HEK293 (cell line): ENCODE data around the gene MAP3K15.

Source experiments
- CTCF ChIA-PET: fragments of 350-600 bp; formaldehyde crosslinking; extraction: SDS; loops from one replicate; lab custom pipeline; 2021; ENCODE audit warnings: antibody characterized with exemption; lab: Yijun Ruan, JAX
- POLR2A ChIA-PET: fragments of 300-600 bp; formaldehyde crosslinking; extraction: SDS; loops from one replicate; lab custom pipeline; 2020; ENCODE audit warnings: antibody characterized with exemption, inconsistent platforms; lab: Yijun Ruan, JAX
- H3K27ac ChIP-seq: fragments of 200-500 bp; sonication (Bioruptor generic); 2 replicates; pipeline ENCODE4 v1.5.1; 2014; ENCODE audit warnings: low read depth, low read length, control low read depth, inconsistent platforms; ENCODE audit errors: extremely low read depth
- H3K36me3 ChIP-seq, 2 experiments: fragments of 200-500 bp in 1 of 2; sonication (Bioruptor generic) in 1 of 2; 1 replicate in 1 of 2; 2 replicates in 1 of 2; pipeline ENCODE4 v1.5.1; 2014 to 2017; ENCODE audit warnings: inconsistent platforms in 2 of 2, low read length in 2 of 2; ENCODE audit not compliant: control insufficient read depth in 2 of 2, insufficient read depth in 1 of 2
- H3K4me1 ChIP-seq: fragments of 200-500 bp; sonication (Bioruptor generic); 2 replicates; pipeline ENCODE4 v1.5.1; 2014; ENCODE audit warnings: mild to moderate bottlenecking, low read length, inconsistent platforms; ENCODE audit not compliant: control insufficient read depth, insufficient read depth
- H3K4me3 ChIP-seq: 2 replicates; pipeline ENCODE4 v1.5.1; 2011; ENCODE audit warnings: low read depth, mild to moderate bottlenecking, control low read depth, low read length, moderate library complexity
- H3K9me3 ChIP-seq: fragments of 200-500 bp; sonication (Bioruptor generic); 2 replicates; pipeline ENCODE4 v1.5.1; 2014; ENCODE audit warnings: low read depth, low read length, inconsistent platforms; ENCODE audit not compliant: control insufficient read depth, insufficient read depth
- HIC1 ChIP-seq: fragments of 450-650 bp; formaldehyde crosslinking; IDR thresholded peaks from 2 replicates; pipeline ENCODE4 v1.5.1; 2016; ENCODE audit warnings: missing biosample characterization, missing genetic modification characterization
- HOXD13 ChIP-seq: sonication (generic); formaldehyde crosslinking; IDR thresholded peaks from 2 replicates; pipeline ENCODE4 v1.8.0; 2022; ENCODE audit warnings: missing genetic modification reagents, borderline replicate concordance
- OVOL3 ChIP-seq: fragments of 450-650 bp; formaldehyde crosslinking; IDR thresholded peaks from 2 replicates; pipeline ENCODE4 v1.5.1; 2016; ENCODE audit warnings: missing biosample characterization, missing genetic modification characterization
- PATZ1 ChIP-seq: fragments of 450-650 bp; formaldehyde crosslinking; IDR thresholded peaks from 2 replicates; pipeline ENCODE4 v1.5.1; 2016; ENCODE audit warnings: missing biosample characterization, missing genetic modification characterization
- SCRT2 ChIP-seq: fragments of 450-650 bp; formaldehyde crosslinking; IDR thresholded peaks from 2 replicates; pipeline ENCODE4 v1.5.1; 2016; ENCODE audit warnings: missing biosample characterization, missing genetic modification characterization
- TSHZ1 ChIP-seq: fragments of 450-650 bp; formaldehyde crosslinking; IDR thresholded peaks from 2 replicates; pipeline ENCODE4 v1.5.1; 2016; ENCODE audit warnings: missing biosample characterization, missing genetic modification characterization, borderline replicate concordance
- ZBTB1 ChIP-seq: fragments of 450-650 bp; formaldehyde crosslinking; IDR thresholded peaks from 2 replicates; pipeline ENCODE4 v1.5.1; 2016; ENCODE audit warnings: missing biosample characterization, missing genetic modification characterization
- ZBTB17 ChIP-seq: fragments of 450-650 bp; formaldehyde crosslinking; IDR thresholded peaks from 2 replicates; pipeline ENCODE4 v1.5.1; 2016; ENCODE audit warnings: missing biosample characterization, missing genetic modification characterization
- ZNF174 ChIP-seq: fragments of 450-650 bp; formaldehyde crosslinking; IDR thresholded peaks from 2 replicates; pipeline ENCODE4 v1.5.0; 2017; ENCODE audit warnings: missing biosample characterization, mild to moderate bottlenecking, missing genetic modification characterization
- ZNF2 ChIP-seq: fragments of 450-650 bp; formaldehyde crosslinking; IDR thresholded peaks from 2 replicates; pipeline ENCODE4 v1.5.1; 2016; ENCODE audit warnings: missing biosample characterization, missing genetic modification characterization
- ZNF214 ChIP-seq: fragments of 450-650 bp; formaldehyde crosslinking; IDR thresholded peaks from 2 replicates; pipeline ENCODE4 v1.5.1; 2017; ENCODE audit warnings: missing biosample characterization, mild to moderate bottlenecking, missing genetic modification characterization, borderline replicate concordance
- ZNF335 ChIP-seq: fragments of 450-650 bp; formaldehyde crosslinking; conservative IDR thresholded peaks from 2 replicates; pipeline ENCODE4 v1.5.1; 2016; ENCODE audit warnings: missing biosample characterization, missing genetic modification characterization
- ZNF423 ChIP-seq: fragments of 450-650 bp; formaldehyde crosslinking; IDR thresholded peaks from 2 replicates; pipeline ENCODE4 v1.5.1; 2016; ENCODE audit warnings: missing biosample characterization, missing genetic modification characterization
- ZNF510 ChIP-seq: fragments of 450-650 bp; formaldehyde crosslinking; IDR thresholded peaks from 2 replicates; pipeline ENCODE4 v1.5.1; 2018; ENCODE audit warnings: mild to moderate bottlenecking, missing genetic modification characterization, missing biosample characterization; ENCODE audit not compliant: insufficient replicate concordance
- ZNF530 ChIP-seq: fragments of 450-650 bp; formaldehyde crosslinking; IDR thresholded peaks from 2 replicates; pipeline ENCODE4 v1.5.1; 2016; ENCODE audit warnings: low read depth, missing biosample characterization, missing genetic modification characterization
- ZNF544 ChIP-seq: fragments of 450-650 bp; formaldehyde crosslinking; IDR thresholded peaks from 2 replicates; pipeline ENCODE4 v1.5.0; 2017; ENCODE audit warnings: missing biosample characterization, missing genetic modification characterization
- ZNF571 ChIP-seq: fragments of 450-650 bp; formaldehyde crosslinking; IDR thresholded peaks from 2 replicates; pipeline ENCODE4 v1.5.0; 2017; ENCODE audit warnings: missing biosample characterization, missing genetic modification characterization
- ZNF596 ChIP-seq: fragments of 450-650 bp; IDR thresholded peaks from 2 replicates; pipeline ENCODE4 v1.5.0; 2018; ENCODE audit warnings: missing biosample characterization, mild to moderate bottlenecking, missing genetic modification characterization, moderate library complexity
- ZNF610 ChIP-seq: fragments of 450-650 bp; formaldehyde crosslinking; IDR thresholded peaks from 2 replicates; pipeline ENCODE4 v1.5.1; 2016; ENCODE audit warnings: missing biosample characterization, missing genetic modification characterization, borderline replicate concordance
- ZNF76 ChIP-seq: fragments of 450-650 bp; formaldehyde crosslinking; IDR thresholded peaks from 2 replicates; pipeline ENCODE4; 2016; ENCODE audit warnings: low read depth, missing biosample characterization, missing genetic modification characterization, borderline replicate concordance
- ZNF792 ChIP-seq: fragments of 450-650 bp; formaldehyde crosslinking; IDR thresholded peaks from 2 replicates; pipeline ENCODE4 v1.5.1; 2016; ENCODE audit warnings: missing biosample characterization, missing genetic modification characterization
- TF ChIP-seq, protein P1 (sequence below): fragments of 450-650 bp; formaldehyde crosslinking; optimal IDR thresholded peaks from 2 replicates; pipeline ENCODE3; 2016; ENCODE audit warnings: missing biosample characterization, mild to moderate bottlenecking, missing genetic modification characterization
- TF ChIP-seq, protein P2 (sequence below): fragments of 450-650 bp; IDR thresholded peaks from 2 replicates; pipeline ENCODE4 v1.5.1; 2018; ENCODE audit warnings: missing biosample characterization, mild to moderate bottlenecking, missing genetic modification characterization
- TF ChIP-seq, protein P3 (sequence below): fragments of 450-650 bp; formaldehyde crosslinking; IDR thresholded peaks from 2 replicates; pipeline ENCODE4 v1.5.1; 2017; ENCODE audit warnings: missing biosample characterization, missing genetic modification characterization

Gene MAP3K15

DNA sequence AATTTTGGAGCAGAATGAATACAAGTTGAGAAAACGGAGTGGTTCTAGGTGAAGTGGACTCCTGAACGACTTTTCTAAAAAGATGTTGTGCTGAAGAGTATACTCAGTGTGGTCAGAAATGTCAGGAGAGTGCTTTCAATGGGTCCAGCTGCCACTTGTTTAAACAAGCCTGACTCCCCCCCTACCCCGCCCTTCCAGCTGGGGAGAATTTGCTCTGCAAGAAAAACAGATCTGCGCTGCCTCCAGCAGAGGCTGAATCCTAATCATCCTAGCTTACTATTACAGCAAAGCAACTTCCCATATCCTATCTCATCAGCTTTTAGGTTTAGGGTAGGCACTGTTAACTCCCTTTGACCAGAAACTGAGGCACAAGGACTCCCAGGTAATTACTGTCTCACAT, 1.9 kb downstream of the MAP3K15 start:
- no peaks in the 10 kb centered on the region for H3K4me1 ChIP-seq
- H3K4me3 ChIP-seq = no peak overlapping the region
- CTCF ChIA-PET = no interaction called here
- TF ChIP-seq PATZ1 (tag by site-specific recombination) = no peak
- TF ChIP-seq ZNF335 = no peak
- no peak for TF ChIP-seq SCRT2 (tag by site-specific recombination)
- TF ChIP-seq ZBTB1 (tag by site-specific recombination) = no peak
- no peak for TF ChIP-seq ZNF544 (tag by site-specific recombination)
- TF ChIP-seq, protein P1, sequence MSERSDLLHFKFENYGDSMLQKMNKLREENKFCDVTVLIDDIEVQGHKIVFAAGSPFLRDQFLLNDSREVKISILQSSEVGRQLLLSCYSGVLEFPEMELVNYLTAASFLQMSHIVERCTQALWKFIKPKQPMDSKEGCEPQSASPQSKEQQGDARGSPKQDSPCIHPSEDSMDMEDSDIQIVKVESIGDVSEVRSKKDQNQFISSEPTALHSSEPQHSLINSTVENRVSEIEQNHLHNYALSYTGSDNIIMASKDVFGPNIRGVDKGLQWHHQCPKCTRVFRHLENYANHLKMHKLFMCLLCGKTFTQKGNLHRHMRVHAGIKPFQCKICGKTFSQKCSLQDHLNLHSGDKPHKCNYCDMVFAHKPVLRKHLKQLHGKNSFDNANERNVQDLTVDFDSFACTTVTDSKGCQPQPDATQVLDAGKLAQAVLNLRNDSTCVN (tag by site-specific recombination) = no peak
- no peak for TF ChIP-seq ZNF76 (tag by site-specific recombination)
- TF ChIP-seq ZNF571 (tag by site-specific recombination) = no peak
- no peak for TF ChIP-seq ZNF610 (tag by site-specific recombination)
- no peak for TF ChIP-seq ZNF214
- TF ChIP-seq, protein P2, sequence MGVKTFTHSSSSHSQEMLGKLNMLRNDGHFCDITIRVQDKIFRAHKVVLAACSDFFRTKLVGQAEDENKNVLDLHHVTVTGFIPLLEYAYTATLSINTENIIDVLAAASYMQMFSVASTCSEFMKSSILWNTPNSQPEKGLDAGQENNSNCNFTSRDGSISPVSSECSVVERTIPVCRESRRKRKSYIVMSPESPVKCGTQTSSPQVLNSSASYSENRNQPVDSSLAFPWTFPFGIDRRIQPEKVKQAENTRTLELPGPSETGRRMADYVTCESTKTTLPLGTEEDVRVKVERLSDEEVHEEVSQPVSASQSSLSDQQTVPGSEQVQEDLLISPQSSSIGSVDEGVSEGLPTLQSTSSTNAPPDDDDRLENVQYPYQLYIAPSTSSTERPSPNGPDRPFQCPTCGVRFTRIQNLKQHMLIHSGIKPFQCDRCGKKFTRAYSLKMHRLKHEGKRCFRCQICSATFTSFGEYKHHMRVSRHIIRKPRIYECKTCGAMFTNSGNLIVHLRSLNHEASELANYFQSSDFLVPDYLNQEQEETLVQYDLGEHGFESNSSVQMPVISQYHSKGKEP = no peak
- no peak for TF ChIP-seq ZNF530 (tag by site-specific recombination)
- no peak for TF ChIP-seq ZNF423 (tag by site-specific recombination)
- H3K27ac ChIP-seq = no peak overlapping the region
- H3K36me3 ChIP-seq = no peaks in the 10 kb centered on the region; a peak in 1 of 3 replicates
- POLR2A ChIA-PET = no interaction called here
- H3K9me3 ChIP-seq = no peaks in the 10 kb centered on the region

DNA sequence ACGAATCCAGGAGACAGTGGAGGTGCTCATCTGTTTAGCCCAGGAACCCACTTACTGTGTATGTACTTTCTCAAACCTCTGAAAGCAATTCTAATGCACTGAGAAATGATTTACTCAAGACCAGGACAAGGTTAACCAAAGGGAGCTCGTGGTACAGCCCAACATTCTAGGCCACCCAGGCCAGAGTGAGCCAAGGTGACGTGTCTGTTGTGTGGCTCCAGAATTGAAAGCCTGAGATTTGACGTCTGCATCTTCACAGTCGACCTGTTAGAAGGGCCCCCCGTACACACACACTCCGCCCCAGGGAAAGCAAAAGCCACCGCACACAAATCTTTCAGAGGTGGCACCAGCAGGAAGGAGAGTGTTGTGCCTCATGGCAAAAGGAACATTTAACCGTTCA, 2.3 kb downstream of the MAP3K15 start:
- Histone ChIP-seq H3K4me3 (no peak overlapping the region), H3K4me1 (no peaks in the 10 kb centered on the region), H3K36me3 (no peaks in the 10 kb centered on the region; a peak in 1 of 3 replicates), H3K9me3 (no peaks in the 10 kb centered on the region), H3K27ac (no peak overlapping the region)
- ChIA-PET CTCF (no interaction called here), POLR2A (no interaction called here)
- TF ChIP-seq ZNF2 (tag by site-specific recombination) (no peak), ZBTB17 (tag by site-specific recombination) (no peak), ZNF510 (tag by site-specific recombination) (no peak), OVOL3 (tag by site-specific recombination) (no peak), HIC1 (tag by site-specific recombination) (no peak), ZNF792 (tag by site-specific recombination) (no peak), HOXD13 (no peak), ZNF174 (tag by site-specific recombination) (no peak), TSHZ1 (tag by site-specific recombination) (no peak), ZNF596 (tag by site-specific recombination) (no peak)
- TF ChIP-seq, protein P3, sequence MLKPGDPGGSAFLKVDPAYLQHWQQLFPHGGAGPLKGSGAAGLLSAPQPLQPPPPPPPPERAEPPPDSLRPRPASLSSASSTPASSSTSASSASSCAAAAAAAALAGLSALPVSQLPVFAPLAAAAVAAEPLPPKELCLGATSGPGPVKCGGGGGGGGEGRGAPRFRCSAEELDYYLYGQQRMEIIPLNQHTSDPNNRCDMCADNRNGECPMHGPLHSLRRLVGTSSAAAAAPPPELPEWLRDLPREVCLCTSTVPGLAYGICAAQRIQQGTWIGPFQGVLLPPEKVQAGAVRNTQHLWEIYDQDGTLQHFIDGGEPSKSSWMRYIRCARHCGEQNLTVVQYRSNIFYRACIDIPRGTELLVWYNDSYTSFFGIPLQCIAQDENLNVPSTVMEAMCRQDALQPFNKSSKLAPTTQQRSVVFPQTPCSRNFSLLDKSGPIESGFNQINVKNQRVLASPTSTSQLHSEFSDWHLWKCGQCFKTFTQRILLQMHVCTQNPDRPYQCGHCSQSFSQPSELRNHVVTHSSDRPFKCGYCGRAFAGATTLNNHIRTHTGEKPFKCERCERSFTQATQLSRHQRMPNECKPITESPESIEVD (tag by site-specific recombination) = no peak
